ENCODE results near the gene SLC28A1.
A peak's percentile ranks its signal among the peaks of the same experiment; 100 is the strongest.

GRCh38 chr15:84911879-84912660 lies 27.6 kb downstream of the SLC28A1 start:
- TF ChIP-seq CTCF (IDR thresholded peaks at IDR 0.05) (no peak), POLR2AphosphoS5 (IDR thresholded peaks at IDR 0.05) (peak in 2 of 3 donors; percentile 49 to 67), EP300 (IDR thresholded peaks at IDR 0.05; ENCODE audit: low read depth) (no peak), POLR2A (IDR thresholded peaks at IDR 0.05) (no peak)
